Suppressor macrophage treated with lipopolysaccharide for 1 hour (primary cell): ENCODE data around the gene GTF3C6.
"Not testable (repeated sequence)": the region's sequence is repeated elsewhere in the genome, so short reads cannot be mapped to it uniquely, and the experiment has no call there.

Source experiments
- DNase-seq, 3 donors: peaks; one replicate each; pipeline ENCODE4 v3.0.0-alpha.2; 2020 to 2022

Gene GTF3C6, protein sequence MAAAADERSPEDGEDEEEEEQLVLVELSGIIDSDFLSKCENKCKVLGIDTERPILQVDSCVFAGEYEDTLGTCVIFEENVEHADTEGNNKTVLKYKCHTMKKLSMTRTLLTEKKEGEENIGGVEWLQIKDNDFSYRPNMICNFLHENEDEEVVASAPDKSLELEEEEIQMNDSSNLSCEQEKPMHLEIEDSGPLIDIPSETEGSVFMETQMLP

DNA sequence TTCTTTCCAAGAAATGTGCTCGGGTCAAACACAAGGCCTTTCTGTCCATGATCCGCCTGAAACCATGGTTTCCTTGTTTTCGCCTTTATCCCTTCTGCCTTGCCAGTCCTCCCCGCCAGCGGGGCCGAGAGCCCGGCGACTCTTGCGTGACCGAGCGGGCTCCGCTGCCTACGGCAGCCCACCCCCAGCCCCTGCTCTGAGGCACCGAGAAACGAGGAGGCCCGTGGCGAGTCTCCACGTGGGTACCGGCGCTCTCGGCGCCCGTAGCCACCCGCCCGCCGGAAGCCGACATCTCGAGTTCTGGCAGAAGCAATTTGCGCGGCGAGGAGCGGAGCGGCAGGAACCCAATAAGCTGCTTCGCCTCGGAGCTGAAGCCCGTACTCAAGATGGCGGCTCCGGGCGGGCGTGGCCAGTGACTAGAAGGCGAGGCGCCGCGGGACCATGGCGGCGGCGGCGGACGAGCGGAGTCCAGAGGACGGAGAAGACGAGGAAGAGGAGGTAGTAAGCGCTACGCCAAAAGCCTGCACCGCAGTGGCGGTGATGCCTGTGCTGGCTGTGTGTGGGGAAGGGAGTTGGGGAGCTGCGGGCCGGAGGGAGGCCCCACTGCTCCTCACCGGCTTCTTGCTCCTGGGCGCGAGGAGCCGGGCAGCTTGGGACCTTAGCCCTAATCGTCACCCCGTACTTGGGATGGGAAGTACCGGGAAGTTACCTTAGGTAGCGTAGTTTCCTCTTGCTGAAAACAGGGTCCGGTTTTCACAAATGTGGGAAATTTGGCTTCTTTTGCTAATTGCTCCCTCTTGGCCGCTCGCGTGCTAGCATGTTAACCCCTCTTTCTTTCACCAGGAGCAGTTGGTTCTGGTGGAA is at the start of gene GTF3C6:
Gene GTF3C6, plus strand, starts transcription at position 378 of the 864 bp plus-strand sequence. Its CDS starts 64 bp downstream, at position 442.
- DNase-seq, result peak; percentile 97

DNA sequence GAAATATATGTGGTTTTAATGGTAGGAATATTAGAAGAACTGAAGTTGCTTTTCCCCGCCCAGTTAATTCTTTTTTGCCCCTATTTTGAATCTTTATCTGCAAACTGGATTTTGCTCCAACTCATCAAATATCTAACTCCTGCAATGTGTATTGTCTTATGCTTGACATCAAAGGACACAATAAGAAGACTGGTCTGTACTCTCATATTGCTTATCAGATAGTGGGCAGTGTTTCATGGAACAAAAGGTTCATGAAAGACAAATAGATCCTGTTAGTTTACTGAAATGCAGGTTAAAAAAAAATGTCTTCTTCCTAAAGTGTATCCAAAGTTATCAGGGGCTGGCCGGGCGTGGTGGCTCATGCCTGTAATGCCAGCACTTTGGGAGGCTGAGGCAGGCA is 27.7 kb upstream of the GTF3C6 start:
- no peak for DNase-seq

DNA sequence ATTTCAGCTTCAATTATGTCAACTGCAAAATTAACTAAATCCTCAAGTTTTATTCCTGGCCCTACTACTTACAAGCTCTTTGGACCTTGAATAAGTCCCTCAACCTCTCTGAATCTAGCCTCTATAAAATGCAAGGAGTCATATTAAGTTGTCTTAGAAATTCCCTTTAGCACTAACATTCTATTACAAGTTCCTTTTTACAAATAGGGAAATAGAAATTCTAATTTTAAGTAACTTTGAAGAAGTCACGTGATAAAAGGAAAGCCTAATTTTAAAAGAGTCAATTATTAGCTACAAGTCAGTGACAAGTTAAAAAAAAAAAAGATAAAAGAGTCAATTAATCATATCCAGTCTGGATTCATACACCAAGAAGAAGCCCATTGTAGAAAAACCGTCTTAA is 24.6 kb upstream of the GTF3C6 start:
- peak in 2 of 3 donors; percentile 76 to 80 for DNase-seq

DNA sequence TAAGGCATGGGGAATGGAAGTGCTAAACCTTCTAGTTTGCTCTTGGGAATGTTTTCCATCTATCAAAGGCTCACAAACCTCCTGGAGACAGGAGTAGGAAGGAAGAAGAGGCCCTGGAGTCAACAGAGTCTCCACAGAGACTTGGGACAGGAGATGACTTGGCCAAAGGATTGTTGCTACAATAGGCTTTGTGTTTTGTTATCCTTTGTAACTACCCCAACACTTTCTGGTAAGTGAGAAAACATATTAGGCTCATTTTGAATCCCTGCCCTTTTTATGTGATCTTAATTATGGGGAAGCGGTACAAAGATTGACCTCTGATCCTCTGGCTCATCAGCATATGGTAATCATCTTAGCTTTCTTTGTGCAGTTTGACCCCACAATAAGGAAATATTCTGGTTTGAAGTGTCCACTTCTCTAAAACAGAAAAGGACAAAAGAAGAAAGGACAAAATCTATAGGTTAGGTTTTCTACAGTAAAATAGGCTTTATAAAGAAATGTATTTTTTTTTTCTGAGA is 24.1 kb upstream of the GTF3C6 start:
- DNase-seq, result peak in 2 of 3 donors; percentile 19 to 20

DNA sequence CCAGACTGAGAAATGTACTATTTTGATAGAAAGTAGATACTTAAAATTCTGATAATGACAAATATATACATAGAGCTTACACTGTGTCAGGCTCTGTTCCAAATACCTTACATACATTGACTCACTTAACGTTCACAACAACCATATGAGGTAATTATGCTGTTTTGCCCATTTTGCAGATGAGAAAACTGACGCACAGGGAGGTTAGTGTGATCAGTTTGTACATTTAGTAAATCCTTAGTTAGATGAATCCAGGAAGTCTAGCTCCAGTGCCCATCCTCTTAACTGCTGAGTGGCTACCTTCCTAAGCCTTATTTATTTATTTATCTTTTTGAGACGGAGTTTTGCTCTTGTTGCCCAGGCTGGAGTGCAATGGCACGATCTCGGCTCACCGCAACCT is 23.3 kb upstream of the GTF3C6 start:
- no peak for DNase-seq

DNA sequence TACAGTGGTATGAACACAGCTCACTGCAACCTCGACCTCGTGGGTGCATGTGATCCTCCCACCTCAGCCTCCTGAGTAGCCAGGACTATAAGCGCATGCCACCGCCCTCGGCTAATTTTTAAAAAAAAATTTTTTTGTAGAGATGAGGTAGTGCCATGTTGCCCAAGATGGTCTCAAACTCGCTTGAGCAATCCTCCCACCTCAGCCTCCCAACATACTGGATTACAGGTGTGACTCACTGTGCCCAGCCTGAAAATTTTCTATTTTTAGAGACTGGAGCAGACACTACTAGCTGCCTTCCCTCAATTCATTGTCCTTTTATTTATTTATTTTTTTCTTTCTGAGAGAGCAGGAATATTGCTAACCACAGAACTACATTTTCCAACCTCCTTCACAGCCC is 20.3 kb upstream of the GTF3C6 start:
- DNase-seq, result peak; percentile 75 to 76 (median 76)

DNA sequence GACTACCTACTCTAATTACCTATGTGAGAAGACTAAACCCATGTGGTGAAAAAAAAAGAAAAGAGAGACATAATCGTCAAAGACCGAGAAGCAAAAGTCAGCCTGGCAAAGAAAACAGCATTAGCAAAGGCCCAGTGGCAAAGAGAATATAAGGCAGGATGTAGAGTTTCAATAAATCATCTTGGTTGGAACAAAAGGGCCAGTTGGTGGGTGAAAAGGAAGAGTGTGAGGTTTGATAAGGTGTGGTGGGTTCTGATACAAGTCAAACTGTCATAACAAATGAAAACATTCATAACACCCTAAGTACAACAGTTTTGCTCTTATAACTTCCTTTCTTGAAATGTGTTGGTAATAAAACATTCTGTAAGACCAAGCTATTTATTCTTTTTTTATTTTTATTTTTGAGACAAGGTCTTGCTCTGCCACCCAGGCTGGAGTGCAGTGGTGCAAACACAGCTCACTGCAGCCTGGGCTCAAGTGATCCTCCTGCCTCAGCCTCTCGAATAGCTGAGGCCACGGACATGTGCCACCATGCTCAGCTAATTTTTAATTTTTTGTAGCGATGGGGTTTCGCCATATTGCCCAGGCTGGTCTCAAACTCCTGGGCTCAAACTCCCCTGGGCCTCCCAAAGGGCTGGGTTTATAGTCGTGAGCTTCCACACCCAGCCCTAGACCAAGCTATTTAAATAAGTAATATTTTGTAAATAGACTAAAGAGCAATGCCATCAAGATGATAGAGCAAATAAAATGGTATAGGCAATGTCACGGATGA is 18.9 kb upstream of the GTF3C6 start:
- DNase-seq, result no peak

DNA sequence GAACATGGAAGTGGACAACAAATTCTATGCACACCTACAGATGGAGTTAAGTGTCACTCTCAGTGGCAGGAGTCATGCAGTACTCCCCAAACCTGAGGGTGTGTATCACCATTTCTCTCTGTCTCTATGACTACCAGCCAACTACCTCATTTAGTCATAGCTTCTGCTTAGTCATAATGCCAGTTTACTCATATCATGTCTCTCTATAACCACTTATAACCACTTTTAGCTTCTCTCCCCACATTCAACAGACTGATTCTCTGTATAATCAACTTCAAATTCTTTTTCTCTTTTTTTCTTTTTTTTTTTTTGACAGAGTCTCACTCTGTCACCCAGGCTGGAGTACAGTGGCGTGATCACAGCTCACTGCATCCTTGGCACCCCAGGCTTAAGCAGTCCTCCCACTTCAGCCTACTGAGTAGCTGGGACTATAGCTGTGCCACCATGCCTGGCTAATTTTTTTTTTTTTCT is 13.8 kb upstream of the GTF3C6 start:
- DNase-seq, result peak; percentile 87 to 96 (median 93)

DNA sequence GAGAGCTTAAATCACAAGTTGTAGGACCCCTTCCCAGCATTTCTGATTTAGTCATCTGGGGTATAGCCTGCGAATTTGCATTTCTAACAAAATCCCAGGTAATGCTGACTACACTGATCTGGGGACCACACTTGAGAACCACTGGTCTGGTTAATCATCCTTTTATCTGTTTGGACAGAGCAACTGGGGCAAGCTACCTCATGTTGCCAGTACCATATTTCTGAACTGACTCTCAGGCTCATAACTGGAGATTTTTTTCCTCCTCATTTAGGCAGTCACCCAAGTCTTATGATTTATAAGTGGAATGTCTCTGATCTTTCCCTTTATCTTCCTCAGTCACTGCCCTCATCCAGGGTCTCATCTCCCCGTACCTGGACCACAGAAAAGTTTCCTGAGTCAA is 12.0 kb upstream of the GTF3C6 start:
- DNase-seq, result no peak

DNA sequence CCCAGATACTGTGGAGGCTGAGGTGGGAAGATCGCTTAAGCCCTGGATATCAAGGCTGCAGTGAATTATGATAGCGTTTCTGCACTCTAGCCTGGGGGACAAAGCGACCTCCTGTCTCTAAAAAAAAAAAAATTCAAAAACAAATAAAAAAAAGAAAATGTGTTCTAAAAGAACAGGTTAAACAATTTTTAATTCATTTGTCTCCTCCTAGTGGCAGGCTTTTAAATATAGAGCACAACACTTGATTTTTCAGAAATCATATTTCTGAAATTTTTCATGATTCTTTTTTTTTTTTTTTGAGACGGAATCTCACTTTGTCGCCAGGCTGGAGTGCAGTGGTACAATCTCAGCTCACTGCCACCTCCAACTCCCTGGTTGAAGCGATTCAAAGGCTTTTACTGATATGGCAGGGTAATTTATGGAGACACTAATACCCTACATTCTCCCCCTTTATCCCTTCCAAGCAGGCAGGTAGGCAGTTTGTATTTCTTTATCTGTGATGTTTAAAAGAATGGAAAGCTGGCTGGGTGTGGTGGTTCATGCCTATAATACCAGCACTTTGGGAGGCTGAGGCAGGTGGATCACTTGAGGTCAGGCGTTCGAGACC is 8.7 kb upstream of the GTF3C6 start:
- DNase-seq, result peak; percentile 49 to 79 (median 74)

DNA sequence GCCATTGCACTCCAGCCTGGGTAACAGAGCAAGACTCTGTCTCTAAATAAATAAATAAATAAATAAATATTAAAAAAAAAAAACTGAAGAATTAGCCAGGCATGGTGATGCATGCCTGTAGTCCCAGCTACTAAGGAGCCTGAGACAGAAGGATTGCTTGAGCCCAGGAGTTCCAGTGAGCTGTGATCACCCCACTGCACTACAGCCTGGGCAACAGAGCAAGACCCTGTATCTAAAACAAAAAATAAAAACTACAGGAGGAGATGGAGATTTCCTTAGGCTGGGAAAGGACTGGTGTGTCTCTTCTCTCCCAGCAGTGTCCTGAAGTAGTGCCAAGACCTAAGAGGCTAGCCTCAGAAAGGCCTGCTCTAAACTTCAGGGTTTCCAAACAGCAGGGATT is 8.1 kb upstream of the GTF3C6 start:
- DNase-seq, result no peak

DNA sequence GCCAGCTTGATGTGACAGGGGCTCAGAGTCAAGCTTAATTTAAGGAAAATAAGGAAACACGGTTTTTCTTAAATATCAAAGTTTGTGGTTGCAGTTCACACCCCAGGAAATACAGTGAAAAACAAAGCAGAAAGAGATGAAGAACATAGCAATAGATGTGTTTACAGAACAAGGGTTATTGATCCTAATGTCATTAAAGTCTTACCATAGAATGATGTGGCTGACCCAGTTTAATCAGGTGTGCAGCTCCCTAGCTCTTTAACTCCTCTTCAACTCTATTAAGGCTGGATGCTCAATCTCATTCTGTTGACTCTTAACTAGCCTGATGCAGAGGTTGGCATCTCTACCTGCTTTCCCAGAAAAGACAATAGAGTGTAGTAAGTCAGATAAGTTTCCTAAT is 7.5 kb upstream of the GTF3C6 start:
- DNase-seq, result no peak

DNA sequence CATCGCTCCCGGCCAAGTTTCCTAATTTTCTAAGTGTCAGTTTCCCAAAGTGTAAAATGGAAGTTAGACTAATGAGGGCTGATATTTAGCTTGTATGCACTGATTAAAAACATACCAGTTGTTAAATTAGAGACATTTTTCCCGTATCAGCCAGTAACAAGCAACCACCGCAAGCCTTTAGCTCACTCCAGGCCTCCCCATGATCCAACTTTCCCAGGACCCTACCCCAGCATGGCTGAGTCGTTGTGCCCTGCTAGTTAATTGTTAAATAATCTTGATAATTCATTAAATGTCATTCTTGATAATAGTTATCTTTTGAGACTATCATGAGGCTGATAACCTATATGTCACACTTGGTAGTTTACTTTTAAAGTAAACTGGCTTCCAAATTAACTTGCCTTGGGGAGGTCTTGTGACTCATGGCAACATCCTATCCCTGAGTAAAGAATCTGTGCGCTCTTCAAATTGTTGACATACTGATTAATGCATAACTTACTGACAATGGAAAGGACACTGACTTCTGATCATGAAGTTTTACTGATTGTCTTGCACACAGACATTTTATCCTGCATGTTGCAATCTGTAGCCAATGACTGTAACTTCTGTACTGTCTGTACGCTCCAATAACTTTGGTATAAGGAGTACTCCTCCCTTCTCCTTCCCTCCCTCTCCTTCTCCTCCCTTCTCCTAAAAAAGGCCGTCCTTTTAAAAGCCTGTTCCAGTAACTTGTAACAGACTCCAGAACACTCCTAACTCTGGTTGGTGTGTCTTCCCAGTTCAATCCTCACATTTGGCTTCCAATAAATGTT is 6.3 kb upstream of the GTF3C6 start:
- DNase-seq, result no peak

DNA sequence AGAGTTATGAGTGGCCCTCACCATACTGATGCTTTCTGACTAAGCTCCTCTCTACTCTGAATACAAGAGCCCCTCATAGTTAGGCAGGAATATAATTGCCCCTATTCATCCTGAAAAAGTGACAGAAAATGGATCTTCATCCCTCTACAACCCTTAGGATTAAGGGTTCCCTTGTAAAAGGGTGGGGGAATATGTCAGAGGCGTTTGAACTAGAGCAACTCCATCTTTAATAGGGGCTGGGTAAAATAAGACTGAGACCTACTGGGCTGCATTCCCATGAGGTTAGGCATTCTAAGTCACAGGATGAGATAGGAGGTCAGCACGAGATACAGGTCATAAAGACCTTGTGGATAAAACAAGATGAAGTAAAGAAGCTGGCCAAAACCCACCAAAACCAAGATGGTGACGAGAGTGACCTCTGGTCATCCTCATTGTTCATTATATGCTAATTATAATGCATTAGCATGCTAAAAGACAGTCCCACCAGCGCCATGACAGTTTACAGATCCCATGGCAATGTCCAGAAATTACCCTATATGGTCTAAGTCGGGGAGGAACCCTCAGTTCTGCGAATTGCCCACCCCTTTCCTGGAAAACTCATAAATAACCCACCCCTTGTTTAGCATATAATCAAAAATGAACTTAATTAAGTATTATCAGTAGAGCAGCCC is 4.7 kb upstream of the GTF3C6 start:
- no peak for DNase-seq

DNA sequence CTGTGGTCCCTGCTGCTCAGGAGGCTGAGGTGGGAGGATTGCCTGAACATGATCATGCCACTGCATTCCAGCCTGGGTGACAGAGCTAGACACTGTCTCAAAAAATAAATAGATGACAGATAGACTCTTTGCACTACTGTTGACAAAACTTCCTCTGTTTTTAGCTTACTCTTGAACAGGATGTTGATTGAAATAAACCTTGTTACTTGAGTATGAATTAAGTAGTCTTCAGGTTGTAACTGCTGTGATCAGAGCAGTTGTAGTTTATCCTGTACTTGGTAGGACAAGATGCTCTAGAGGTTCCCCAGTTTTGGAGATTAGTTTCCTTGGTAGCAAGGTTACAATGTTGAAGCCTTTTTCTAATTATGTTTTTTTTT is 1.5 kb downstream of the GTF3C6 start:
- no peak for DNase-seq

DNA sequence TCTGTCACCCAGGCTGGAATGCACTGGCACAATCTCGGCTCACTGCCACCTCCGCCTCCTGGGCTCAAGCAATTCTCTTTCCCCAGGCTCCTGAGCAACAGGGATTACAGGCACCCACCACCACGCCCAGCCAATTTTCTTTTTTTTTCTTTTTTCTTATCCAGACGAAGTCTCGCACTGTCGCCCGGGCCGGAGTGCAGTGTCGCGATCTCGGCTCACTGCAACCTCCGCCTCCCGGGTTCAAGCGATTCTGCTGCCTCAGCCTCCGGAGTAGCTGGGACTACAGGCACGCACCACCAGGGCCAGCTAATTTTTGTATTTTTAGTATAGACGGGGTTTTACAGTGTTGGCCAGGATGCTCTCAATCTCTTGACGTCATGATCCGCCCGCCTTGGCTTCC is 4.1 kb downstream of the GTF3C6 start:
- DNase-seq, result not testable (repeated sequence)

DNA sequence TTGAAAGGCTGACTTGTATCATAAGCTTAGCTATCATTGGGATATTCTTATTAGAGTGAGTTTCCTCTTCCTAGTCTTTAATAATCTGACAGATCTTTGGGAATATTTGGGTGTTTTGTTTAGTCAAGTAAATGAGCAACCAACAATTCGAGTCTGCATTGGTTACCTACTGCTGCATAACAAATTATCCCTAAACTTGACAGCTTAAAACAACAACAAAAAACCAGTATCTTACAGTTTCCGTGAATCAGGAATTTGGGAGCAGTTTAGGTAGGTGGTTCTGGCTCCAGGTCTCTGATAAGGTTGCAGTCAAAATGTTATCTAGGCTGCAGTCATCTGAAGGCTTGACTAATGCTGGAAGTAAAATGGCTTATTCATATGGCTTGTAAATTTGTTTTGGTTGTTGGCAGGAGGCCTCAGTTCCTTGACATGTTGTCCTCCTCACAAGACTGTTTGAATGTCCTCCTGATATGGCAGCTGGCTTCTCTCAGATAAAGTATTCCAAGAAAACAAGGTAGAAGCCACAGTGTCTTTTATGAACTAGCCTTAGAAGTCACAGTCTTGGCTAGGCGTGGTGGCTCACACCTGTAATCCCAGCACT is 7.2 kb downstream of the GTF3C6 start:
- DNase-seq, result no peak

DNA sequence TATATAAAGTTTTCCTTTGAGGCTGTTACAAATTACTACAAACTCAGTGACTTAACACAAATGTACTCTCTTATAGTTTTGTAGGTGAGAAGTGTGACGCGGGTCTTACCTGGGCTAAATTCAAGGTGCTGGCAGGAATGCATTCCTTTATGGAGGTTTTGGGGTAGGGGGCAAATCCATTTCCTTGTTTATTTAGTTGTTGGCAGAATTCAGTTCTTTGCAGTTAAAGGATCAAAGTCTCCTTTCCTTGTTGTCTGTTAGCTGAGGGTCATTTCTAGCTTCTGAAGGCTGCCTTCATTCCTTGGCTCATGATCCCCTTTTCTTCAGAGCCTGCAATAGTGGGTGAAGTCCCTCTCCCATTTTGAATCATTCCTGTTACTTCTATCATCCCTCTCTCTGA is 10.2 kb downstream of the GTF3C6 start:
- not testable (repeated sequence) for DNase-seq

DNA sequence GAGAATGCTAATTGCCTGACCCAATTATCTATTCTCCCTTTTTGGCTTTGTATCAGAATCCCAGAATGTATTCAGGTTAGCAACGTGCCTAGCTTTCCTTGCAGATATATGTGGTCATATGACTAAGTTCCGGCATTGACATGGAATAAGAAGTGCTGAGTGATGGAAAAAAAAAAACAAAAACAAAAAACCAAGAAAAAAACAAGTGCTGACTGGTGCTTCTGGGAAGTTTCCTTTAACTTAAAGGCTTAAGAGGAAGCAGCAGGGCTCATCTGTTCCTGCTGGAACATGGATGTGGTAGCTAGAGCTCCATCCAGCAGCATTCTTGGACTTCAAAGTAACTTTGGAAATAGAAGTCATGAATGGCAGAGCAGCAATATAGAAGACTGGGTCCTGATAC is 13.0 kb downstream of the GTF3C6 start:
- peak; percentile 41 to 53 (median 46) for DNase-seq

DNA sequence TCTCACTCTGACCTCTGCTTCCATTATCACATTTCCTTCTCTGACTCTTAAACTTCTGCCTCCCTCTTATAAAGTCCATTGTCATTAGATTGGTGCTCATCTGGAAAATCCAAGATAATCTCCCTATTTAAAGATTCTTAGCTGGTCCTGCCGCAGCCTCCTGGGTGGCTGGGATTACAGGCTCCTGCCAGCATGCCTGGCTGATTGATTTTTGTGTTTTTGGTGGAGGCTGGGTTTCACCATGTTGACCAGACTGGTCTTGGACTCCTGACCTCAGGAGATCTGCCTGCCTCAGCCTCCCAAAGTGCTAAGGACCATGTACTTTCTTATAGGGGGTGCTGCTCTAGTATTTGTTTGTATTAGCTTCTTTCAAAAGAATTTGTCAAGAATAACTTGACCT is 18.1 kb downstream of the GTF3C6 start:
- no peak for DNase-seq

DNA sequence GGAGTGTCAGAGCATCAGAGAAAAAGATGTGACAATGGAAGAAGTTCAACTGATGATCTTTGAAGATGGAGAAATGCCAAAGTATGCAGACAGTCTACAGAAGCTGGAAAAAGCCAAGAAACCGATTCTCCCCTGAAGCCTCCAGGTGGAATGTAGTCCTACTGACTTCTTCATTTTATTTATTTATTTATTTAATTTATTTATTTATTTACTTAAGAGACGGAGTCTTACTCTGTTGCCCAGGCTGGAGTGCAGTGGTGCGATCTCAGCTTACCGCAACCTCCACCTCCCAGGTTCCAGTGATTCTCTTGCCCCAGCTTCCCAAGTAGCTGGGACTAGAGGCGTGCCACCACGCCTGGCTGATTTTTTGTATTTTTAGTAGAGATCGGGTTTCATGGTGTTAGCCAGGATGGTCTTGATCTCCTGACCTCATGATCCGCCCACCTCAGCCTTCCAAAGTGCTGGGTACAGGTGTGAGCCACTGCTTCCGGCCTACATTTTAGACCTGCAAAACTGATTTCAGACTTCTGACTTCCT is 21.1 kb downstream of the GTF3C6 start:
- DNase-seq, result no peak
